HEK293T (cell line): ENCODE data around the gene CDKN2B-AS1.

Experiments
- ARNT ChIP-seq: fragments of 450-650 bp; IDR thresholded peaks from 2 replicates; pipeline ENCODE4 v1.6.1; 2017; ENCODE audit warnings: mild to moderate bottlenecking
- ELF4 ChIP-seq: fragments of 450-650 bp; IDR thresholded peaks from 2 replicates; pipeline ENCODE4 v1.6.1; 2017; ENCODE audit warnings: antibody characterized with exemption
- FOXK2 ChIP-seq: fragments of 450-650 bp; IDR thresholded peaks from 2 replicates; pipeline ENCODE4 v1.6.1; 2016; ENCODE audit warnings: mild to moderate bottlenecking
- HDGF ChIP-seq: fragments of 450-650 bp; IDR thresholded peaks from 2 replicates; pipeline ENCODE4 v1.6.1; 2017; ENCODE audit warnings: antibody characterized with exemption, borderline replicate concordance
- LEF1 ChIP-seq: fragments of 450-650 bp; IDR thresholded peaks from 2 replicates; pipeline ENCODE4 v1.6.1; 2017; ENCODE audit warnings: mild to moderate bottlenecking, borderline replicate concordance
- NFRKB ChIP-seq: fragments of 450-650 bp; IDR thresholded peaks from 2 replicates; pipeline ENCODE4 v1.6.1; 2016; ENCODE audit warnings: mild to moderate bottlenecking, moderate library complexity
- SP1 ChIP-seq: fragments of 450-650 bp; IDR thresholded peaks from 2 replicates; pipeline ENCODE4 v1.6.1; 2017
- SUZ12 ChIP-seq: fragments of 450-650 bp; IDR thresholded peaks from 2 replicates; pipeline ENCODE4 v1.6.1; 2016; ENCODE audit warnings: mild to moderate bottlenecking
- TF ChIP-seq, protein P1 (sequence below): fragments of 450-650 bp; IDR thresholded peaks from 2 replicates; pipeline ENCODE4 v1.6.1; 2016

- no peak for TF ChIP-seq HDGF
- TF ChIP-seq SUZ12, result no peak
- no peak for TF ChIP-seq FOXK2
- no peak for TF ChIP-seq SP1
- no peak for TF ChIP-seq ARNT
- no peak for TF ChIP-seq NFRKB
- TF ChIP-seq ELF4, result no peak
- no peak for TF ChIP-seq LEF1
- TF ChIP-seq, protein P1, sequence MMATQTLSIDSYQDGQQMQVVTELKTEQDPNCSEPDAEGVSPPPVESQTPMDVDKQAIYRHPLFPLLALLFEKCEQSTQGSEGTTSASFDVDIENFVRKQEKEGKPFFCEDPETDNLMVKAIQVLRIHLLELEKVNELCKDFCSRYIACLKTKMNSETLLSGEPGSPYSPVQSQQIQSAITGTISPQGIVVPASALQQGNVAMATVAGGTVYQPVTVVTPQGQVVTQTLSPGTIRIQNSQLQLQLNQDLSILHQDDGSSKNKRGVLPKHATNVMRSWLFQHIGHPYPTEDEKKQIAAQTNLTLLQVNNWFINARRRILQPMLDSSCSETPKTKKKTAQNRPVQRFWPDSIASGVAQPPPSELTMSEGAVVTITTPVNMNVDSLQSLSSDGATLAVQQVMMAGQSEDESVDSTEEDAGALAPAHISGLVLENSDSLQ, result no peak
Observed at GRCh38 chr9:21995006-21995665, 545 bp downstream of the CDKN2B-AS1 start.
